GM21619 (cell line): ENCODE measurements around the gene AP1B1.

ENCODE experiments used
- ATAC-seq: cut with Tn5 transposase; IDR thresholded peaks from one replicate; pipeline ENCODE4 v1.9.1; 2021; ENCODE audit not compliant: unreplicated experiment

The AP1B1 gene

DNA sequence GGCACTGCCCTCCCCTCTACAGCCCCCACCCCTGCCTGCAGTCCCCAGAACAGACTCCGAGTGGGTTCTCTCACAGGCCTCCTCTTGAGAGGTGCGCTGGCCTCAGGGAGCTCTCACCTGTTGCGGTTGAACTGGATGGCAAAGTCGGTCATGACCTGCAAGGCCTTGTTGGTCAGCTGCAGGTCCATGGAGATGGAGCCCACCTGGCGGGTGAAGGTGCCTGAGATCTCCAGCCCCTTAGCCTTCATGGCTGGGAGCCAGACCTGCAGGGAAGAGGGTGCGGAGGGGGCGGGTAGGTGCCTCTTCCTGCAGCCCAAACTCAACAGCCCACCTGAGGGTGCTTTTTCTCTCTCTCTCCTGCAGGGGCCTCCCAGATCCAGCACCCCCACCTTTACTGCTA lies 54.2 kb downstream of the AP1B1 start:
- ATAC-seq: no peak

GRCh38 chr22:29332886-29333496 lies 55.4 kb downstream of the AP1B1 start:
- no peak for ATAC-seq

DNA sequence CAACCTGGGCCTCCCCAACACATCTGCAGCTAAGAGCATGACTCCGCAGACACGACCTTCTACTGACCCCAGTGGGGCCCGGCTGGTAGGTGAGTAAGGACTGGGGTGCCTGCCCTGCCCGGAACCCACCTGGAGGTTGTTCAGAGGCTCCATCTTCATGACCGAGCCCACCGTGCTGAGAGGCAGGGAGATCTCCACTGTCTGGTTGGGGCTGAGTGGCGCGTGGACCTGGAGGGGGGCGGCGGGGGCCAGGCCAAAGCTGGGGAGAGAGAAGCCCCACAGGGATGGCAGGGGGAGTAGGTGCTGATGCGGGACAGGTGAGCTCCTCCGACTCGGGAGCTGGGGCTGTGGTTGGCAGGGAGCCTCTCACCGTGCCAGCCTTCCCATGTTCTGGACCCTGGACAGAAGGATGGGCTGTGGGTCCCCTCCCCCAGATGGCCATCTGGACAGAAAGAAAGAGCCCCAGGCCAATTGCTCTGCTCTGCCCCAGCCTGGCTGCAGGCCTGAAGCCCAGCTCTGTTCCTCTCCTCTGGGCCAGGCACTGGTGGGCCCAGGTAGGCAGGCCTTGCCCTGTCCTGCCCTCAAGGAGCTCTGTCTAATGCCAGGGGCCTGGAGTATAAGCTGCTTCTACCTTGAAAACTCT lies 56.6 kb downstream of the AP1B1 start:
- ATAC-seq: no peak

DNA sequence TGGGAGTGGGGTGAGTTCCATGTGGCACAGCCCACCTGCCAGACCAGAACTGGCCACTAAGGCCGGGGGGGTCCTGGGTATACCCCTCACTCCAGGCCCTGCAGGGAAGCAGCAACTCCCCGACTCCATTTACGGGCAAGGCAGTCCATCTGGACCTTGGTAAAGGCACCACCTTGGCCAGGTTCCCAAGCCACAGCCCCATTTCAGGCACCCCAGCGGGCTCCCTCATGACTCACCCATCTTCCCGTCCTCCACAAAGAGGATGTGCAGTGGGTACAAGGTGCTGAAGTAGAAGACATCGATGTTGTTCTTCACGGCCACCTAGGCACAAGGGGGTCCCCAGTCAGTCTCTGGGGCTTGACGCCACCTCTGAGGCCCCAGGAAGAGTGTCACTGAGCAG lies 57.2 kb downstream of the AP1B1 start:
- no peak for ATAC-seq

DNA sequence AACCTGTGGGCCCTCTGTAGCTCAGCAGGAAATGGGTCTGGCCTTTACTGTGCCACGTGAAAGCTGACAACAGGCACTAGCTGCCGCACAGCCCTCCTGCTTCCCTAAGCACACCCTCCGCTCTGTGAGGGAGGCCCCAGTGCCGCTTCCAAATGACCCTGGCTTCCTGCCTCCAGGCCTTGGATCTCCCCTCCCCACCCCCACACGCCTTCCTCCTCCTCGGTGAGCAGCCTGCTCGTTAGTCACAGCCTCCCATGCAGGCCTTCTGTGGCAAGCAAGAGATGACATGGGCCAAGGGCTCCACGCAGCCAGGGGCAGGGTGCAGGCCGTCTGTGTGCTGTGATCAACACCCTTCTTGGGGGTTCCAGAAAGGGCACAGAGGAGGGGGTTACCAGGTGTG lies 57.6 kb downstream of the AP1B1 start:
- ATAC-seq: no peak

GRCh38 chr22:29330291-29330690 lies 58.1 kb downstream of the AP1B1 start:
- no peak for ATAC-seq

- no peak for ATAC-seq
These were observed 58.8 kb downstream of the AP1B1 start for GRCh38 chr22:29329581-29329980.

- no peak for ATAC-seq
These were observed 59.5 kb downstream of the AP1B1 start for GRCh38 chr22:29328566-29329500.

DNA sequence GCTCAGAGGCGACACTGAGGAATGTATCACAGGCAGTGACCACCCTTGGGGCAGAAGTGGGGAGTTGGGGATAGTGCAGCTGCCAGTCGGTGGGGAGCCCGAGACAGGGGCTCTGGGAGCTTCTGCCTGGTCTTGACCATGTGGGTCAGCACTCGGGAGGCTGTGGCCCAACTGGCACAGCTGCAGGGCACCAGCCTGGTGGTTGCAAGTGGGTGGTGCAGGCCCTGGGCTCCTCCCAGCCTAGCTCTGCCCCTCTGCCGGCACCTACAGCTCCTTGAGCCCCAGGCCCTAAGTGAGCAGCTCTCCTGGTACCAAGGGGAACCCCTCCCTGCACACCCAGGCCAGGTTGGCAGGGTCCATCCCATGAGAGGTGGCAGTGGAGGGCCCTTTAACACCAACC lies 60.3 kb downstream of the AP1B1 start:
- no peak for ATAC-seq

DNA sequence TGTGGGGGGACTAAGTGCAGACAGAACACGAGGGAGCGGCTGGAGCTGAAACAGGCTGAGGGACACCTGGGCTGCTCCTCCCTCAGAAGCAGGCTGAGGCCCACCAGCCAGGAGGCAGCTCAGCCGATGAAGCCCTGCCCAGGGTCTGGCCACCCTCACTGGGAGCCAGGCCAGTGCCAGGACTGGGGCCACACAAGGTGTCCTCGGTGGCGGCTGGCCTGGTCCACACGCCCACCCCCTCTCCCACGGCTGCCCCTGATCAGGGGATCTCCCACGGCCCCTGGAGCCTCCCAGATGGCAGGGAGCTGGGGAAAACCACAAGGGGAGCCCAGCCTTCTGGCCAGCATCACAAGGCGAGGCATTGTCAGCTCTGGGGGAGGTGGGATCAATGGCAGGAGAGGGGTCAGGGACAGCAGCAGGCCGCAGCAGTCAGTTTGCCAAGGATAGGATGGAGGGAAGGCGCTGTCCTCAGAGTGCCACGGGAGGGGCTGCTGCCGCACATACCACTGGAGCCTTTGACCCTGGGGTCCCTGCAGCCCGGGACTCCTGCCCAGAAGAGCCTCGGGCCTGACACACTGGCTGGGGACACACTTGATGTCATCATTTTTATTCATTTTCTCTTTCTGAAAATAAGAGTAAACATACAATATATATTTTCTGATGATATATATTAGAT lies 61.1 kb downstream of the AP1B1 start:
- no peak for ATAC-seq

DNA sequence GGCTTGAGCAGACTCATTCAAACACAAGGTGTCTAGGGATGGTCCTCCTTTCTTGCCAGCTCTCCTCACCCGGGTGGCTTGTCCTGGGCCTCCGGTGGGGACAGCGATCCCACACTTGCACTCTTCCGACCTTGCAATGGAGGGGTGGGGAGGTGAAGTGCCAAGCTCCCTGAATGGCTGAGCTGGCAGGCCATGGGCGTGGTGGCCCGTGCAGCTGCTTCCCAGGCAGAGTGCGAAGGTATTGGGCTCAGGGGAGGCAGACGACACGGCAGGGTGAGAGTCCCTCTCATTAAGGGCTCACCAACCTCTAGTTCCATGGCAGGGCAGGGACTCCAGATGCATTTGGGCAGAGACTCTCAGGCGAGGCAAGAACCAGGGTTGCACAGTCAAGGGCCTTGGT lies 61.9 kb downstream of the AP1B1 start:
- no peak for ATAC-seq

DNA sequence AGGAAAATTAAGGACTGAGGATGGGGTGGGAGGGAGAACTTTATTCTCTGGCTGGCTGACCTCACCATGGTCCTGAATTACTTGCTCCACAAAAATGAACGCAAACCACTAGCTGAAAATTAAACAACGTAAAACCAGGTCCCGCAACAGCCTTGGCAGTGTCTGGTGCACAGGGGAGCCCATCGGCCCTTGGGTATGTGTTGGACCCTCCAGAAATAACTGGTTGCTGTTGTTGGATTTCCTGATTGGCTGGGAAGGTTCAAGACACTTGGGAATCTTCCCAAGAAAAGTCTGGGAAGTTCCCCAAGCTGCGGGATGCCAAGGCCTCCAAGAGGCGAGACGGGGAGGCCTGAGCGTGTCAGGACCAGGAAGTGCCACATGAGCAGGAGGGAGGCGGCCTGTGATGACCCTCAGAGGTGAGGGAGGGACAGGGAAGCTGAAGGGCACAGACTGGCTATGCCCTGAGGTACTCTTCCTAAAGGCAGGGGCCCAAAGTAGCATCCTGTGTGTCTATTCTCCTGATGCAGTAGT lies 62.5 kb downstream of the AP1B1 start:
- ATAC-seq: no peak

DNA sequence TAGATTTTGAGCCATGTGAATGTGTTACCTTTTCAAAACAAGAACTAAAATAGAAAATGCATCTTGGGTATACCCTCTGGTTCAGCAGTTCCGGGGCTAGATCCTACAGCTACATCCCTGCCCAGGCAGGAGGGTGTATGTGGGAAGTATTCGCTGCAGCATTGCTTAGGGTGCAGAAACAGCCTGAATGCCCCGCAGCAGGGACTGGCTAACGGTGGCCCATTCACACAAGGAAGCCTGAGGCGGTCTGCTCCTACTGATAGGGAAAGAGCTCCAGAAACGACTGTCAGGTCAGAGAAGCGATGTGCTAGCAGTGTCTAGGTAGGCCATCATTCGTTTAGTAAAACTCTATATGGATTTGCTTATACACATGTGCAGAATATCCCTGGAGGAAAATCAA lies 63.0 kb downstream of the AP1B1 start:
- no peak for ATAC-seq

GRCh38 chr22:29323641-29324040 lies 64.7 kb downstream of the AP1B1 start:
- no peak for ATAC-seq

DNA sequence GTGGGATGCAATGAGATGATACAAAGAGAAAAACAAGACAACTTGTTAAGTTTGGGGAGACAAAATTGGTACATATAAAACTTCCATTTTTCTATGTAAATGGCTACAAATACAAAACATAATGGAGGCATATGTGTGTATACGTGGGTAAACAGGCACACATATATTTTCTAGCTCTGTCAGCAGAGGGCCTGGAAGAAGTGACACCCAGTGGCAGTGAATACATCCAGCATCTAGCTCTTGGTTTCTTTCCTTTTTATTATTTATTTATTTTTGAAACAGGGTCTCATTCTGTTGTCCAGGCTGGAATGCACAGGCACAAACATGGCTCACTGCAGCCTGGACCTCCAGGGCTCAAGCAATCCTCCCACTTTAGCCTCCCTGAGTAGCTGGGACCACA lies 67.8 kb downstream of the AP1B1 start:
- no peak for ATAC-seq

GRCh38 chr22:29319072-29319471 lies 69.3 kb downstream of the AP1B1 start:
- no peak for ATAC-seq

GRCh38 chr22:29317827-29318454 lies 70.4 kb downstream of the AP1B1 start:
- no peak for ATAC-seq

DNA sequence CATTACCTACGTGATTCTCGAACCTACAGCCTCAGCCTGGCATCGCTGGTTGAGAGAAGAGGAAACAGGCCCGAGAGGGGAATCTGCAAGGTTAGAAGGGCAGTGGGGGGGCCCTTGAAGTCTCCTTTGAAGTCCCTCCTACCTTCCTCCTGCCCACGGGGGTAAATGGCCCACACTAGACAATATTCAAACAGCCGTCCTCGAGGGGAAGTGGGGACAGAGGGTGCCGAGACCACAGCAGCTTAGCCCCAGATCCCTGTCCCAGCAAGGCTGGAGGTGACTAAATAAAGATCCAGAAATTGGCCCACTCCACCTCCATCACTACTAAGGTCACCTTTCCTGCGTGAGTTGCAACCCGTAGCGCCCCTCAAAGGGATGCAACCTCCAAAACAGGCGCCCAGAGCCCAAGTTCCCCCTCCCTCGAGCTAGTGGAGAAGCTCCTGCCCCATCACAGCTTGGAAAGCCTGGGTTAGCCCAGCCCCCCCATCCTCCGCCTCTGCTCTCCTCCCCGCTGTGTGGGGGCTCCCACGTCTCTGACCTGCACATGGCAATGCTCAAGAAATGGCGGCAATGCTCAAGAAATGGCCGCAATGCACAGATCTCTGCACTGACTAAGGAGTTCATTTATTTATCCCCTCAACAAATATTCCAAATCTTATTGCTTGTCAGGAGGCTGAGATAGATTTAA lies 72.1 kb downstream of the AP1B1 start:
- ATAC-seq: no peak

DNA sequence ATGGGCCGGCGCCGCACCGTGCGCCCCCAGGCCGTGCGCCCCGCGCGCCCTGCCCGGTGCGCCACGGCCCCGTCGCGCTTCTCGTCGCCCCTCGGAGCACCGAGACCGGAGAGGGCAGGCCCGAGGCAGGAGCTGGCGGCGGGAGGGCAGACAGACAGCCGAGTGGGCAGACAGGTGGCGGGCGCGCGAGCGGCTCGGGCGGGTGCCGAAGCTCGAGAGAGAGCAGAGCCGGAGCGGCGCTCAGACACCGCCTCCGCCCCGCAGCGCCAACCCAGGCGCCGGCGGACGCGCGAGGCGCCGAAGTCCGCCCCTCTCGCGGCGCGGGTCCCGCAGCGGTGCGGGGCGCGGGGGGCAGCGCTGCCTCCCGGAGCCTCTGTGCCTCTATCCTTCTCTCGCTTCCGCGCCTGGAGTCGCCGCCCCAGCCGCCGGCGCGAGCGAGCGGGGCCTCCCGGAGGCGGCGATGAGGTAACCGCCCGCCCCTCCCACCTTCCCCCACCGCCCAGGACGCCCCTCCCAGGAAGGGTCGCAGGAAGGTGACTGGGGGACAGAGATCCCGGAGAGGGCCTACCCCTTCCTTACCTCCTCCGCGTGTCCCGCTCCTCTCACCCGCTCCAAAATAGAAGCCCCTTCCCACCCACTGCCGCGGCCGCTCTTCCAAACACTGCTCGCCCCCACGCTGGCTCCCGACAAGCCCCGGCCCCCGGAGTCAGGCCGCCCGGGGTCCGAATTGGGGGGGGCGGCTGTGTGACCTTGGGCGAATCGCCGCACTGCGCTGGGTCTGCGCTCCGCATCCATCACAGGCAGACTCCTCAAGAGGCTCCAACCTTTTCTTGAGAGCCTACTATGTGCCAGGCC lies 72.9 kb downstream of the AP1B1 start, which contains the start of gene RASL10A:
Gene RASL10A (minus strand): TSS at position 412 of the 855 bp plus-strand sequence. CDS start 451 bp downstream, outside the sequence.
- ATAC-seq: no peak
